ENCODE data around the gene LGSN.
"Not testable (repeated sequence)": the region's sequence is repeated elsewhere in the genome, so short reads cannot be mapped to it uniquely, and the experiment has no call there.

Gene LGSN

GRCh38 chr6:63305277-63305676, 14.5 kb downstream of the LGSN start:
- no peak for DNase-seq

- DNase-seq: no peak
Measured at GRCh38 chr6:63303476-63303875, 16.3 kb downstream of the LGSN start.

- DNase-seq: no peak
Measured at GRCh38 chr6:63299667-63300066, 20.1 kb downstream of the LGSN start.

GRCh38 chr6:63295553-63296194, 24.1 kb downstream of the LGSN start:
- no peak for DNase-seq

- DNase-seq: no peak
Measured at GRCh38 chr6:63290492-63291058, 29.2 kb downstream of the LGSN start.

- DNase-seq: no peak
Measured at GRCh38 chr6:63289269-63289872, 30.4 kb downstream of the LGSN start.

- DNase-seq: no peak
Measured at GRCh38 chr6:63280639-63281180, 39.1 kb downstream of the LGSN start.

- DNase-seq: no peak
Measured at GRCh38 chr6:63278916-63279315, 40.9 kb downstream of the LGSN start.

GRCh38 chr6:63275953-63276352, 43.8 kb downstream of the LGSN start:
- DNase-seq: no peak

GRCh38 chr6:63274795-63275430, 44.9 kb downstream of the LGSN start:
- DNase-seq: not testable (repeated sequence)

GRCh38 chr6:63272397-63272796, 47.4 kb downstream of the LGSN start:
- peak; percentile 64 to 76 for DNase-seq

- DNase-seq: no peak
Measured at GRCh38 chr6:63269470-63269869, 50.3 kb downstream of the LGSN start.

- no peak for DNase-seq
Measured at GRCh38 chr6:63268574-63268973, 51.2 kb downstream of the LGSN start.

- no peak for DNase-seq
Measured at GRCh38 chr6:63267828-63268227, 52.0 kb downstream of the LGSN start.

- no peak for DNase-seq
Measured at GRCh38 chr6:63267046-63267445, 52.7 kb downstream of the LGSN start.

- no peak for DNase-seq
Measured at GRCh38 chr6:63263444-63263843, 56.3 kb downstream of the LGSN start.

GRCh38 chr6:63261820-63262219, 58.0 kb downstream of the LGSN start:
- DNase-seq: no peak

- no peak for DNase-seq
Measured at GRCh38 chr6:63259153-63259552, 60.6 kb downstream of the LGSN start.

GRCh38 chr6:63249875-63250482, 69.8 kb downstream of the LGSN start:
- no peak for DNase-seq

GRCh38 chr6:63246581-63246980, 73.2 kb downstream of the LGSN start:
- DNase-seq: no peak

GRCh38 chr6:63245909-63246308, 73.9 kb downstream of the LGSN start:
- DNase-seq: no peak

GRCh38 chr6:63245420-63245819, 74.4 kb downstream of the LGSN start:
- DNase-seq: no peak

- peak in 1 of 2 experiments; percentile 10 for DNase-seq
Measured at GRCh38 chr6:63236398-63236817, 83.4 kb downstream of the LGSN start.

All from AML-193 (cell line).